ENCODE data around the gene DLST.
"Not testable (repeated sequence)": the region's sequence is repeated elsewhere in the genome, so short reads cannot be mapped to it uniquely, and the experiment has no call there.

Gene DLST

DNA sequence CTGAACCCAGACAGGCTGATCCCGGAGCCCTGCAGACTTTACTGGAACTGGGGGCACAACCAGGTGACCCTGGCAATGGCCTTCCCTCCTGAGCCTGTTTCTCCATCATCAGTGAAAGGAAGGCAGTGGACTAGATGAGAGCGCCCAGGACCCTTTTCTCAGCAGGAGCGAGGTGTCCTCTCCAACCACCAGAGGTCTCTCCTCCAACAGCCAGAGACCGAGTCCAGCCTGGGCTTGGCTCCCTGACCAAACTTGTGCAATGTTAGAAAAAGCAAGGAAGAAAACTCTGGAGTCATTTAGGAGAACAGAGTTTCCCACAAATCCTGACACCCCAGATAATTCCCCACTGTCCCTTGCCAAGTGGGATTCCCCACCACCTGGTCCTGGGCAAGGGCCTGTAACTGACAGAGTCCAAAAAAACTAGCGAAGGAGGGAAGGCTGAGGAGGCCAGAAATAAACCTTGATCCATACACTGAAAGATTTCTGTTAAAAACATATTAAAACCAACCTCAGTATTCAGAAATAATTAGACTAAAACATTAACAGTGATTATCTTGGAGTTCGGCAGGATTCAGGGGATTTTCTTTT, 32.4 kb downstream of the DLST start:
- in situ Hi-C loops (cut with MboI; ENCODE audit: low sequenced_read_pairs) = loop anchor here (25.0 kb wide), 1 partner anchor 173 kb away; no protein-coding TSS in a partner anchor

DNA sequence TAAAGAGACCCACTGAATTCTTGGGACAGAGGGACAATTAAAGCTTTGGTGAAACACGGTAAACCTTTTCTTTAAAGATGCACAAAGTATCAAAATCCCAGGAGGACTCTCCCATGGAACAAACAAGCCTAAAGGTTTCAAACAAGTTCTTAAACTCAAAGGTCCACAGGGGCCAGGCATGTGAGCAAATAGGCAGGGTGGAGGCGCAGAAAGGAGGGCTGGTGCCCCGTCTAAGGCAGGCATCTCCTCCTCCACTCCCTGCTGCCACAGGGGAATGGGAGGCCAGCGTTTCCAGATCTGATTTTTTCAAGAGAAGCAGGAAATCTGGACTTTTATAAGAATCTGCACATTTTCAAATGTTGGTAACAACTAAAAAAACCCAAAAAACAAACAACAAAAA, 33.7 kb downstream of the DLST start:
- in situ Hi-C loops (cut with MboI; ENCODE audit: low sequenced_read_pairs) = loop anchor here (25.0 kb wide), 1 partner anchor 172 kb away; no protein-coding TSS in a partner anchor

GRCh38 chr14:74915826-74916225, 34.1 kb downstream of the DLST start:
- in situ Hi-C loops (cut with MboI; ENCODE audit: low sequenced_read_pairs) = loop anchor here (25.0 kb wide), 1 partner anchor 171 kb away; no protein-coding TSS in a partner anchor

GRCh38 chr14:74917178-74917543, 35.4 kb downstream of the DLST start:
- in situ Hi-C loops (cut with MboI; ENCODE audit: low sequenced_read_pairs) = loop anchor here (25.0 kb wide), 1 partner anchor 170 kb away; no protein-coding TSS in a partner anchor

- in situ Hi-C loops (cut with MboI; ENCODE audit: low sequenced_read_pairs) = loop anchor here (25.0 kb wide), 1 partner anchor 170 kb away; no protein-coding TSS in a partner anchor
These were observed 35.9 kb downstream of the DLST start for GRCh38 chr14:74917646-74918081.

DNA sequence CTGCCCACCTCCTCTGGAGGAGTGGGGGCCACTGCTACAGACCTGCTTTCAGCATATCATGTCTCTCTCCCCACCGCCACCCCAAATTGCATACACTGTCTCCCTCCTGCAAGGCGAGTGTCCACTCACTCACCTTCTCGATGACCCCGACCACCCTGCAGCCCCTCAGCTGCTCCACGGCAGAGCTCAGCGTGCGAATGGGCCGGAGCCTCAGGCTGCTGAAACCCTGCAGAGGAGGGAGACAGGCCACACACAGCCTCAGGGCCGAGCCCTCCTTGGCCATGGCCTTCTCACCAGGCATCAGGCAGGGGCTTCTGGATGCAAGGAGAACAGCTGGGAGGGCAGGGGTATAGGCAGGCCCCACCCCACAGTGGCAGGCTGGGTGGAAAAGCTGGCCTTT, 36.7 kb downstream of the DLST start:
- in situ Hi-C loops (cut with MboI; ENCODE audit: low sequenced_read_pairs) = loop anchor here (25.0 kb wide), 1 partner anchor 169 kb away; no protein-coding TSS in a partner anchor

- in situ Hi-C loops (cut with MboI; ENCODE audit: low sequenced_read_pairs) = loop anchor here (25.0 kb wide), 1 partner anchor 168 kb away; no protein-coding TSS in a partner anchor
These were observed 37.9 kb downstream of the DLST start for GRCh38 chr14:74919421-74920165.

DNA sequence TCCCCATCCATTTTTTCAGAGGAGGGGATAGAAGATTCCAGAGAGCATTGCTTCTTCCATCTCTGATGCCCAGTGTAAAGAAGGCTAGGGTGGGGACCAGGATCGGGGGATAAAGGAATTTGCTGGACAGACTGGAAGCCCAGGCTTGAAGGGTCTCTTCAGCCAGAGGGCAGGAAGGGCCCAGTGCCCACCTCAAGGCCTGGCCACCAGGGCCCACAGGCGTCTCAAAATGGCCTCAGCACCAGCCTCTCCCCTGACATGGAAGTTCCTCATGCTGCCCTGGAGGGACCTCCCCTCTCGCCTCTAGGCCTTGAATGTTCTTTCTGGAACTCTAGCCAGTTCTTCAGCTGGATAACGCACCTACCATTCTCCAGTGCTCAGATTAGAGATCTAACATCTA, 38.6 kb downstream of the DLST start:
- in situ Hi-C loops (cut with MboI; ENCODE audit: low sequenced_read_pairs) = loop anchor here (25.0 kb wide), 1 partner anchor 167 kb away; no protein-coding TSS in a partner anchor

DNA sequence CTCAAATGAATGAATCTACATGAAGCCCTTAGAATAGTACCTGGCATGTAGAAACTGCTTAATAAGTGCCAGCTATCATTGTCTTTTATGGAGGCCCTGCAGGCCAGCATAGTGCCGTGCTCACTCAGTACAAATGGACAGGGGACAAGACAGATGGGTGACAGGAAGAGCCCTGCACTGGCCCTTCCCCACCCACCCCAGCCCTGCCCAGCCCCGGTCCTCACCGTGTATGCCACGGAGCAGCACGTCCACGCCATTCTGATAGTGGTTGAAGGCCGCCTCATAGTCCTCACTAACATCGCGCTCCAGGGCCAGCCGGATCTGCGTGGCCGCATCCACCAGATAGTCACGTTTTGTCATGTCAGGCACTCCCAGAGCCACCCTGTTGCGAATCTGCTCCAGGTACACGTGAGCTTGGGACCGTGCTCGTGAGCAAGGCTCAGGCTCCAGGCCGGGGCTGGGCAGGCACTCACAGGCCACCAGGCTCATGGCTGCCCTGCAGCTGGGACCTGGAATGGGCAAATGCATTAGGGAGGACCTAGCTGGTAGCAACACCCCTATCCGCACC, 39.4 kb downstream of the DLST start:
- in situ Hi-C loops (cut with MboI; ENCODE audit: low sequenced_read_pairs) = loop anchor here (25.0 kb wide), 1 partner anchor 166 kb away; no protein-coding TSS in a partner anchor

DNA sequence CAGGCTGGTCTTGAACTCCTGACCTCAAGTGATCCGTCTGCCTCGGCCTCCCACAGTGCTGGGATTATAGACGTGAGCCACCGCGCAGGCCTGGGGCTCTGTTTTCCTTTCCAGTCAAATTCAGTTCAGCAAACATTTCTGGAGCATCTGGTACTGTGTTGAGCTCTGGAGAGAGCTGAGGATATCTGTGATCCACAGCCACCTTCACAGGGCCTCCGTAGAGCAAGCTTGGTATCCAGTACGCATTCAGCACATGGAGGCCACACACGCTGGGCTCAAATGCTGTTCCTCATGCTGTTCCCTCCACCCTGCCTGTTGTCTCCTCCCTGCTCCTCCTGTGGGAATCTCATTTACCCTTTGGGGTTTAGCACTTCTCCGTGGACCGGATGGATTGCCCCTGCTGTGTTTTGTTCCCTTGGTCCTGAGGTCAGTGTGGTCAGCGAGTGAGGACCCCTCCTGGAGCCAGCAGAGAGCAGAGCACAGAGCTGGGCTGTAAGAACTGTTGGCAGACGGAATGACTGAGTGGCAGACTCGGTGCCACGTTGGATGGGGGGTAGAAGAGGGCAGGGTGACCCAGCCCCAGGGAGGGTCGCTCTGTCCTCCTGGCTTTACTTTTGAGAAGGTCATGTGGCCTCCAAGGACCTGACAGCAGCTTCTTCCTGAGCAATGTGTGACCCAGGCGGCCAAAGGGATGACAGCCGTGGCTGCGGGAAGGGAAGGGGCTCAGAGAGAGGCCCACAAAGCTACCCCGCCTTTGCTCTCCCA, 40.5 kb downstream of the DLST start:
- in situ Hi-C loops (cut with MboI; ENCODE audit: low sequenced_read_pairs) = loop anchor here (25.0 kb wide), 1 partner anchor 165 kb away; no protein-coding TSS in a partner anchor

DNA sequence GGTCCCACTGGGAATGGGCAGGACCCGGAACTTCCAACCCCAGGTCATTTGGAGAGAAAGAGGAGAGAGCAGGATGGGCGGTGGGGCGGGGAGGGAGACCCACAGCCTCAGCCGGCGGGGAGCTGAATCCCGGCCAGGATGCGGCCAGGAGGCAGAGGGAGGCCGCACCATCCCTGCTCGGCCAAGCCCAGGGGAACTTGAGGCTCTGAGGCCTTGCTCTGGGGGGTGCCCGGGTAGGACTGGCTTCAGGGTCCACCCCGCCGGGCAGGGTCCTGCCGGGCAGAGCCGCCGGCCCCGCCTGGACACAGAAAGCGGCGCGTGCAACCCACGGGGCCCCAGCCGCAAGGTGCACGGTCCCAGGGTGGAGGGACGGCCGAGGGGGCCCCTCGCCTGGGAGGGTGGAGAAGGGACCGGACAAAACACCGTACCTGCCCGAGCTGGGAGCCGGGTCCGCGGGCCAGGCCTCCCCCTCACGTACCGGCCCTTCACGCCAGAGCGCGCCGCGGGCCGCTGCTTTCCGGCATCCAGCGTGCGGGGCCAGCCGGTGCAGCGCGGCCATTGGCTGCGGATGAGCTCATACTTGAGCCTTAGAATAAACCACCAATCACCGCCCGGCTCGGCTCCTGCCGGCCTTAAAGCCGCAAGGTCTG, 41.2 kb downstream of the DLST start, which contains the start of gene RPS6KL1:
RPS6KL1 (minus strand) TSS at position 509 of the 650 bp plus-strand sequence. CDS start 1,719 bp downstream, outside the sequence.
- in situ Hi-C loops (cut with MboI; ENCODE audit: low sequenced_read_pairs) = loop anchor here (25.0 kb wide), 1 partner anchor 164 kb away; no protein-coding TSS in a partner anchor

DNA sequence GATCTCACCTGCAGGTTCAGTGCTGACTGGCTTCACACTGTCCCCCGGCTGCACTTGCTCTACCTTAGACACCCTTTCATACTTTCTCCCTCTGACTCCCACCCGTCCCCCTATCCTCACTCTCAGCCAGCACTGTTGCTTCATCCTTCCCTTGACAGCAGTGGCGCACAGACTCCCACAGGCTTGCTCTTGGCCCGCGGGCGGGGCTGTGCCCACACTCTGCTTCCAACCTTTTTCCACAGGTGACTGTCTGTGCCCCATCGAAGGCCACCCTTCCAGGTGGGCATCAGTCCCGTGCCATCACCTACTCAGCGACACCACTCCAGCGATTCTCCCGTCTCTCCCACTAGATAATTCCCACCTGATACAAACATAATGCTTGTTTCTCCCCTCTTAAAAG, 42.3 kb downstream of the DLST start:
- in situ Hi-C loops (cut with MboI; ENCODE audit: low sequenced_read_pairs) = loop anchor here (25.0 kb wide), 1 partner anchor 163 kb away; no protein-coding TSS in a partner anchor

DNA sequence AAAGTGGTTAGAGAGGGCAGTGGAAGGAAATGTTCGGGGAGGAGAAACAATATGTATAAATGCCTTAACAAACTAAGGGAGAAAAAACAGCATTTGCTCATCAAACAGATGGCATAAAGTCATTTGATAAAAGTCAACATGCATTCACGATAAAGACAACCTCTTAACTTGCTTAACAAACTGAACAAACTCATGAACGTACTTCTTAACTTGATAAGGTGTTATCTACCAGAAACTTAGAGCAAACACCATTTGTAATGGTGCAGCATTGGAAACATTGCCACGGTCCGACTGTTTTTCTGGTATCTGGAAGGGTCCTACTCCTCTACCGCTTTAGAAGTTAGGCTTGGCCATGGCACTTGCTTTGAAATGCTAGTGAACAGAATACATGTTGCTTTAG, 45.5 kb downstream of the DLST start:
- in situ Hi-C loops (cut with MboI; ENCODE audit: low sequenced_read_pairs) = no loop called here

GRCh38 chr14:74929242-74929641, 47.5 kb downstream of the DLST start:
- in situ Hi-C loops (cut with MboI; ENCODE audit: low sequenced_read_pairs) = no loop called here

- in situ Hi-C loops (cut with MboI; ENCODE audit: low sequenced_read_pairs) = not testable (repeated sequence)
These were observed 50.0 kb downstream of the DLST start for GRCh38 chr14:74931744-74932143.

GRCh38 chr14:74932401-74932901, 50.7 kb downstream of the DLST start:
- in situ Hi-C loops (cut with MboI; ENCODE audit: low sequenced_read_pairs) = no loop called here

- in situ Hi-C loops (cut with MboI; ENCODE audit: low sequenced_read_pairs) = not testable (repeated sequence)
These were observed 51.2 kb downstream of the DLST start for GRCh38 chr14:74932936-74933335.

- in situ Hi-C loops (cut with MboI; ENCODE audit: low sequenced_read_pairs) = no loop called here
These were observed 52.3 kb downstream of the DLST start for GRCh38 chr14:74934041-74934440.

GRCh38 chr14:74934476-74935359, 53.0 kb downstream of the DLST start:
- in situ Hi-C loops (cut with MboI; ENCODE audit: low sequenced_read_pairs) = no loop called here
